HepG2 (cell line): Measurements from ENCODE around the gene CLDN19. TPM values are rescaled to one million over a fixed set of nuclear protein-coding genes. Genes with fewer than 3 reads are reported as not detected.

Experiments
- FUBP1 ChIP-seq: sonication (generic); formaldehyde crosslinking; IDR thresholded peaks from 2 replicates; pipeline ENCODE4 v1.5.1; 2020; ENCODE audit warnings: missing genetic modification reagents, mild to moderate bottlenecking, borderline replicate concordance
- GATAD2A ChIP-seq: IDR thresholded peaks from 2 replicates; pipeline ENCODE4 v1.6.1; 2016
- HMG20B ChIP-seq: conservative IDR thresholded peaks from 2 replicates; pipeline ENCODE4 v1.6.1; 2016; ENCODE audit warnings: missing genetic modification reagents, missing compliant biosample characterization
- IRF1 ChIP-seq: sonication (generic); formaldehyde crosslinking; IDR thresholded peaks from 2 replicates; pipeline ENCODE4 v1.4.0; 2020; ENCODE audit warnings: low read depth, mild to moderate bottlenecking, missing genetic modification reagents
- ISL2 ChIP-seq: sonication (generic); formaldehyde crosslinking; IDR thresholded peaks from 2 replicates; pipeline ENCODE4 v1.5.0; 2020; ENCODE audit warnings: missing genetic modification reagents
- MED8 ChIP-seq: sonication (generic); formaldehyde crosslinking; IDR thresholded peaks from 2 replicates; pipeline ENCODE4 v1.8.1; 2023; ENCODE audit warnings: mild to moderate bottlenecking, missing genetic modification reagents; ENCODE audit not compliant: insufficient replicate concordance
- MIER2 ChIP-seq: IDR thresholded peaks from 2 replicates; pipeline ENCODE4 v1.6.1; 2016; ENCODE audit warnings: missing biosample characterization, missing genetic modification reagents
- PATZ1 ChIP-seq: sonication (generic); formaldehyde crosslinking; IDR thresholded peaks from 2 replicates; pipeline ENCODE4 v1.4.0; 2020; ENCODE audit warnings: missing genetic modification reagents
- THAP9 ChIP-seq: sonication (generic); formaldehyde crosslinking; IDR thresholded peaks from 2 replicates; pipeline ENCODE4; 2020; ENCODE audit warnings: missing genetic modification reagents, mild to moderate bottlenecking, borderline replicate concordance
- ZGPAT ChIP-seq: IDR thresholded peaks from 2 replicates; pipeline ENCODE4 v1.6.1; 2016; ENCODE audit warnings: mild to moderate bottlenecking
- ZNF720 ChIP-seq: sonication (generic); formaldehyde crosslinking; IDR thresholded peaks from 2 replicates; pipeline ENCODE4 v1.4.0; 2020; ENCODE audit warnings: missing genetic modification reagents
- polyA plus RNA-seq, 8 experiments: library from polyadenylated mRNA; depleted of rRNA in 3 of 8; stranded (reverse) in 7 of 8; unstranded in 1 of 8; fragments of >200 nt; fragmentation: Illumina TruSeq in 4 of 8; extraction: Trizol in 4 of 8; gene quantifications; 2 replicates each; pipeline versions ENCODE4 v1.2.1 to v1.2.3, GENCODE V29; 2011 to 2016; ENCODE audit warnings: low read depth in 4 of 8, missing spikeins in 1 of 8, mixed read lengths in 1 of 8; ENCODE audit not compliant: insufficient read depth in 1 of 8
- total RNA-seq, 5 experiments: library from RNA; depleted of rRNA; stranded (reverse); fragments of >200 nt; fragmentation: Illumina TruSeq; extraction: Trizol; gene quantifications; 2 replicates each; pipeline ENCODE4 v1.2.3, GENCODE V29; 2016; ENCODE audit warnings: low read depth in 1 of 5
- TF ChIP-seq, protein P1 (sequence below): sonication (generic); formaldehyde crosslinking; IDR thresholded peaks from 2 replicates; pipeline ENCODE4 v1.4.0; 2020; ENCODE audit warnings: mild to moderate bottlenecking, missing genetic modification reagents

Gene CLDN19
- total and polyA plus RNA-seq, 2 of the 13 experiments (the other 11 are each of a cell fraction or from before 2014, with no cell fraction given) = 5.0 to 7.6 TPM

DNA sequence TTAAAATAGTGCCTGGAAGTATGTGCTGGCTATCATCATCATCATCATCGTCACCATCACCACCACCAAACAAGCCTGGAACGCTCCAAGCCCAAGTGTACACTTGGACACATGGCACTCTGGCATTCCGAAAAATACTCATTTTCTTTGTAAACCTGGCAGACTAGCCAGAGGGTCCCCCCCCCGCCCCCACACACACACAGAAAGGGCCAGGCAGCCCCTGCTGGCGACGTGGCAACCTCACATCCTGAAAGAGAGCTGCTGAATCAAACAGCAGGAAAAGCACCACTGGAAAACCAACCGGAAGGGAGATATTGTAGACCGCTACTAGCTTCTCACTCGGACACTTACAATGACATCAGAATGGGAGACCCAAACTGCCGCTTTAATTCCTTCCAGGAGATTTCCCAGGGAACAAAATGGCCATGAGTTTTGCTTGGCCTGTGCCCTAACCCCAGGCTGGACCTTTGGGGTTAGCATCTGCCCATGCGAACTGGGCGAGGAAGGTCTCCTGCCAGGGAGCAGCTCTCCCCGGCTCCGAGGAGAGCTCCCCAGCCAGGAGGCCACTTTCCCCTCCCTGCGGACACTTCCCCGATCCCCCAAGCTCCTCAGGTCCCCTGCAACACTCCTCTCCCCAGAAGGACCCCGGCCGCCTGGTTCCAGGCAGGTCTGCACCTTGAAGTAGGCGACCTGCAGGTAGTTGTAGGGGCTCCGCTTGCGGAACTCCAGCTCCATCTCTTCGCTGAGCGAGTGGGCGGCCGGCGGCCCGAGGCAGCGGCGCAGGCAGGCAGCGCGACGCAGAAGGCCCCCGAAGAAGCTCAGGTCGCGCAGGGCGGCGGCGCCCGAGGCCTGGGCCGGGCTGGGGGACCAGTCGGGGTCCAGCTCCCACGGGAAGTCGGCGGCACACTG is 26.1 kb upstream of the CLDN19 start (continued):
- TF ChIP-seq THAP9 (CRISPR knock-in tag) (no peak), MIER2 (CRISPR knock-in tag) (no peak), HMG20B (no peak), ZGPAT (no peak), ZNF720 (CRISPR knock-in tag) (no peak), MED8 (CRISPR knock-in tag) (no peak), ISL2 (no peak), FUBP1 (CRISPR knock-in tag) (no peak), PATZ1 (CRISPR knock-in tag) (peak; percentile 93), GATAD2A (CRISPR knock-in tag) (0 out of 2 replicates have a peak, but pooled peaks have one; percentile 38), IRF1 (no peak)
- TF ChIP-seq, protein P1, sequence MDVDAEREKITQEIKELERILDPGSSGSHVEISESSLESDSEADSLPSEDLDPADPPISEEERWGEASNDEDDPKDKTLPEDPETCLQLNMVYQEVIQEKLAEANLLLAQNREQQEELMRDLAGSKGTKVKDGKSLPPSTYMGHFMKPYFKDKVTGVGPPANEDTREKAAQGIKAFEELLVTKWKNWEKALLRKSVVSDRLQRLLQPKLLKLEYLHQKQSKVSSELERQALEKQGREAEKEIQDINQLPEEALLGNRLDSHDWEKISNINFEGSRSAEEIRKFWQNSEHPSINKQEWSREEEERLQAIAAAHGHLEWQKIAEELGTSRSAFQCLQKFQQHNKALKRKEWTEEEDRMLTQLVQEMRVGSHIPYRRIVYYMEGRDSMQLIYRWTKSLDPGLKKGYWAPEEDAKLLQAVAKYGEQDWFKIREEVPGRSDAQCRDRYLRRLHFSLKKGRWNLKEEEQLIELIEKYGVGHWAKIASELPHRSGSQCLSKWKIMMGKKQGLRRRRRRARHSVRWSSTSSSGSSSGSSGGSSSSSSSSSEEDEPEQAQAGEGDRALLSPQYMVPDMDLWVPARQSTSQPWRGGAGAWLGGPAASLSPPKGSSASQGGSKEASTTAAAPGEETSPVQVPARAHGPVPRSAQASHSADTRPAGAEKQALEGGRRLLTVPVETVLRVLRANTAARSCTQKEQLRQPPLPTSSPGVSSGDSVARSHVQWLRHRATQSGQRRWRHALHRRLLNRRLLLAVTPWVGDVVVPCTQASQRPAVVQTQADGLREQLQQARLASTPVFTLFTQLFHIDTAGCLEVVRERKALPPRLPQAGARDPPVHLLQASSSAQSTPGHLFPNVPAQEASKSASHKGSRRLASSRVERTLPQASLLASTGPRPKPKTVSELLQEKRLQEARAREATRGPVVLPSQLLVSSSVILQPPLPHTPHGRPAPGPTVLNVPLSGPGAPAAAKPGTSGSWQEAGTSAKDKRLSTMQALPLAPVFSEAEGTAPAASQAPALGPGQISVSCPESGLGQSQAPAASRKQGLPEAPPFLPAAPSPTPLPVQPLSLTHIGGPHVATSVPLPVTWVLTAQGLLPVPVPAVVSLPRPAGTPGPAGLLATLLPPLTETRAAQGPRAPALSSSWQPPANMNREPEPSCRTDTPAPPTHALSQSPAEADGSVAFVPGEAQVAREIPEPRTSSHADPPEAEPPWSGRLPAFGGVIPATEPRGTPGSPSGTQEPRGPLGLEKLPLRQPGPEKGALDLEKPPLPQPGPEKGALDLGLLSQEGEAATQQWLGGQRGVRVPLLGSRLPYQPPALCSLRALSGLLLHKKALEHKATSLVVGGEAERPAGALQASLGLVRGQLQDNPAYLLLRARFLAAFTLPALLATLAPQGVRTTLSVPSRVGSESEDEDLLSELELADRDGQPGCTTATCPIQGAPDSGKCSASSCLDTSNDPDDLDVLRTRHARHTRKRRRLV (CRISPR knock-in tag) = no peak
